Keratinocyte (primary cell): ENCODE data around the gene ROPN1. TPM values are rescaled to one million over a fixed set of nuclear protein-coding genes. Genes with fewer than 3 reads are reported as not detected.

Experiments used
- DNase-seq: peaks from one replicate; pipeline ENCODE4 v3.0.0-alpha.2; 2011; ENCODE audit warnings: low read depth, missing footprints, low spot score
- FAIRE-seq: peaks from 2 replicates; lab custom pipeline; 2011; peaks lifted over from hg19 to GRCh38; lab: Jason Lieb, UNC
- H2AFZ ChIP-seq: 2 replicates; pipeline ENCODE4 v1.6.0; 2012; ENCODE audit warnings: low read length, control low read depth, inconsistent platforms; ENCODE audit not compliant: control insufficient read depth
- H3K27ac ChIP-seq: 2 replicates; pipeline ENCODE4 v1.5.1; 2011; ENCODE audit warnings: low read length; ENCODE audit not compliant: control insufficient read depth, insufficient read depth
- H3K27me3 ChIP-seq: 3 replicates; pipeline ENCODE4 v1.6.0; 2011; ENCODE audit warnings: low read length; ENCODE audit not compliant: control insufficient read depth, insufficient read depth; ENCODE audit errors: extremely low read depth
- H3K36me3 ChIP-seq, 2 experiments: 2 replicates in 1 of 2; 3 replicates in 1 of 2; pipeline ENCODE4 v1.5.1; 2011; ENCODE audit warnings: low read length in 2 of 2, mild to moderate bottlenecking in 1 of 2; ENCODE audit not compliant: control insufficient read depth in 2 of 2, insufficient read depth in 2 of 2; ENCODE audit errors: extremely low read depth in 1 of 2
- H3K4me1 ChIP-seq: 3 replicates; pipeline ENCODE4 v1.5.1; 2011; ENCODE audit warnings: low read length; ENCODE audit not compliant: control insufficient read depth, insufficient read depth; ENCODE audit errors: extremely low read depth
- H3K4me2 ChIP-seq: 3 replicates; pipeline ENCODE4 v1.6.0; 2011; ENCODE audit warnings: low read depth, low read length; ENCODE audit not compliant: control insufficient read depth, insufficient read depth; ENCODE audit errors: extremely low read depth
- H3K4me3 ChIP-seq, 3 experiments: fragments of 200-600 bp in 1 of 3; sonication (generic) in 1 of 3; 2 replicates in 2 of 3; 3 replicates in 1 of 3; pipeline ENCODE4 v1.5.1; 2011 to 2016; ENCODE audit warnings: low read length in 3 of 3, mild to moderate bottlenecking in 3 of 3, control low read depth in 2 of 3, inconsistent platforms in 1 of 3, low read depth in 1 of 3, mixed read lengths in 1 of 3, mixed run types in 1 of 3, moderate library complexity in 1 of 3; ENCODE audit not compliant: control insufficient read depth in 2 of 3, insufficient read depth in 2 of 3; ENCODE audit errors: extremely low read depth in 1 of 3
- H3K79me2 ChIP-seq: 2 replicates; pipeline ENCODE4 v1.6.0; 2012; ENCODE audit warnings: low read length; ENCODE audit not compliant: control insufficient read depth, insufficient read depth
- H3K9ac ChIP-seq: 3 replicates; pipeline ENCODE4 v1.6.0; 2011; ENCODE audit warnings: low read length; ENCODE audit not compliant: control insufficient read depth, insufficient read depth; ENCODE audit errors: extremely low read depth
- H3K9me1 ChIP-seq: 3 replicates; pipeline ENCODE4 v1.6.0; 2011; ENCODE audit warnings: low read length; ENCODE audit not compliant: control insufficient read depth, insufficient read depth; ENCODE audit errors: extremely low read depth
- H3K9me3 ChIP-seq: 2 replicates; pipeline ENCODE4 v1.5.1; 2012; ENCODE audit warnings: low read depth, low read length; ENCODE audit not compliant: control insufficient read depth
- H4K20me1 ChIP-seq: 3 replicates; pipeline ENCODE4 v1.6.0; 2011; ENCODE audit warnings: low read length; ENCODE audit not compliant: control insufficient read depth, insufficient read depth; ENCODE audit errors: extremely low read depth
- EZH2 ChIP-seq: IDR thresholded peaks from one replicate; pipeline ENCODE4 v1.6.1; 2012; ENCODE audit warnings: inconsistent platforms, mild to moderate bottlenecking, low read length, moderate library complexity
- dilution Hi-C: fragments of 300-500 bp; cut with MboI; formaldehyde crosslinking; loops from one replicate; pipeline ENCODE4 v1.7.0; 2020; ENCODE audit warnings: low sequenced_read_pairs; ENCODE audit not compliant: extremely low pct_ligation_motif_present
- polyA plus RNA-seq, 5 experiments: library from polyadenylated mRNA; depleted of rRNA in 3 of 5; stranded (reverse) in 3 of 5; stranded (forward) in 1 of 5; unstranded in 1 of 5; fragments of >200 nt; gene quantifications; 1 replicate in 1 of 5; 2 replicates in 3 of 5; 3 replicates in 1 of 5; pipeline versions ENCODE4 v1.2.1 to v1.2.3, GENCODE V29; 2011 to 2012; ENCODE audit warnings: missing spikeins in 2 of 5, low read depth in 1 of 5, low replicate concordance in 1 of 5
- TF ChIP-seq, protein P1 (sequence below), 3 experiments: IDR thresholded peaks in 1 of 3; conservative IDR thresholded peaks in 1 of 3; optimal IDR thresholded peaks in 1 of 3; 2 replicates in 2 of 3; 3 replicates in 1 of 3; pipeline versions ENCODE3 to v1.5.1; 2011; ENCODE audit warnings: low read length in 3 of 3, mild to moderate bottlenecking in 3 of 3, moderate library complexity in 2 of 3, control low read depth in 1 of 3, inconsistent platforms in 1 of 3; ENCODE audit not compliant: insufficient read depth in 2 of 3; ENCODE audit errors: extremely low read depth in 1 of 3

ROPN1 gene
- polyA plus RNA-seq, 1 donor (not counting 4 experiments of a cell fraction or from before 2014, with no cell fraction given), result 0.62 TPM

DNA sequence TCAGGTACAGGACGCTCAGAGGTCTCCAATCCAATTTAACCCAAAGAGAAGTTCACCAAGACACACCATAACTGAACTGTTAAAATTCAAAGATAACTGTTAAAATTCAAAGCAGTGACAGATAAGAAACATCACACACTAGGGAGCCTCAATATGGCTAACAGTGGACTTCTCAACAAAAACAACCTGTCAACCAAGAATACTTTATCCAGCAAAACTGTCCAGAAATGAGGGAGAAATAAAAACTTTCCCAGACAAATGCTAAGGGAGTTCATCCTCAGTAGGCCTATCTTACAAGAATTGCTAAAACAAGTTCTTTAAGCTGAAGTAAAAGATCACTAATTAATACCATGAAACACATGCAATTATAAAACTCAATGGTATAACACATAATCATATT, 71.5 kb downstream of the ROPN1 start:
- H3K9me3 ChIP-seq, result no peaks in the 10 kb centered on the region
- dilution Hi-C loops, result no loop called here
- H3K4me1 ChIP-seq, result no peaks in the 10 kb centered on the region
- no peaks in the 10 kb centered on the region for H4K20me1 ChIP-seq
- no peak overlapping the region for H3K4me3 ChIP-seq
- DNase-seq, result no peak
- H3K4me2 ChIP-seq, result no peak overlapping the region
- H3K9me1 ChIP-seq, result no peaks in the 10 kb centered on the region
- no peaks in the 10 kb centered on the region for H3K79me2 ChIP-seq
- no peaks in the 10 kb centered on the region for H3K27me3 ChIP-seq
- FAIRE-seq, result no peak
- peaks cover 0 to 1% of the 10 kb centered on the region in 2 experiments for H3K36me3 ChIP-seq
- TF ChIP-seq, protein P1, sequence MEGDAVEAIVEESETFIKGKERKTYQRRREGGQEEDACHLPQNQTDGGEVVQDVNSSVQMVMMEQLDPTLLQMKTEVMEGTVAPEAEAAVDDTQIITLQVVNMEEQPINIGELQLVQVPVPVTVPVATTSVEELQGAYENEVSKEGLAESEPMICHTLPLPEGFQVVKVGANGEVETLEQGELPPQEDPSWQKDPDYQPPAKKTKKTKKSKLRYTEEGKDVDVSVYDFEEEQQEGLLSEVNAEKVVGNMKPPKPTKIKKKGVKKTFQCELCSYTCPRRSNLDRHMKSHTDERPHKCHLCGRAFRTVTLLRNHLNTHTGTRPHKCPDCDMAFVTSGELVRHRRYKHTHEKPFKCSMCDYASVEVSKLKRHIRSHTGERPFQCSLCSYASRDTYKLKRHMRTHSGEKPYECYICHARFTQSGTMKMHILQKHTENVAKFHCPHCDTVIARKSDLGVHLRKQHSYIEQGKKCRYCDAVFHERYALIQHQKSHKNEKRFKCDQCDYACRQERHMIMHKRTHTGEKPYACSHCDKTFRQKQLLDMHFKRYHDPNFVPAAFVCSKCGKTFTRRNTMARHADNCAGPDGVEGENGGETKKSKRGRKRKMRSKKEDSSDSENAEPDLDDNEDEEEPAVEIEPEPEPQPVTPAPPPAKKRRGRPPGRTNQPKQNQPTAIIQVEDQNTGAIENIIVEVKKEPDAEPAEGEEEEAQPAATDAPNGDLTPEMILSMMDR (optimal IDR thresholded peaks at IDR 0.05 in 1 of 3, IDR thresholded peaks at IDR 0.05 in 1 of 3, conservative IDR thresholded peaks at IDR 0.05 in 1 of 3; ENCODE audit: extremely low read depth in 1 of 3, insufficient read depth in 2 of 3, low read length in 3 of 3), result no peak
- TF ChIP-seq EZH2, result no peak
- H2AFZ ChIP-seq, result no peak overlapping the region
- no peak overlapping the region for H3K27ac ChIP-seq
- H3K9ac ChIP-seq, result no peak overlapping the region

GRCh38 chr3:123919353-123919752, 72.6 kb downstream of the ROPN1 start:
- no peak for DNase-seq
- Histone ChIP-seq H3K9ac (no peak overlapping the region), H3K9me1 (no peaks in the 10 kb centered on the region), H4K20me1 (no peaks in the 10 kb centered on the region), H3K9me3 (no peaks in the 10 kb centered on the region), H3K27ac (no peak overlapping the region), H3K4me1 (no peaks in the 10 kb centered on the region), H3K4me3 (no peak overlapping the region), H2AFZ (no peak overlapping the region), H3K4me2 (no peak overlapping the region), H3K79me2 (no peaks in the 10 kb centered on the region), H3K36me3 (peaks cover 5 to 7% of the 10 kb centered on the region in 2 experiments), H3K27me3 (no peaks in the 10 kb centered on the region)
- TF ChIP-seq, protein P1 (optimal IDR thresholded peaks at IDR 0.05 in 1 of 3, IDR thresholded peaks at IDR 0.05 in 1 of 3, conservative IDR thresholded peaks at IDR 0.05 in 1 of 3; ENCODE audit: extremely low read depth in 1 of 3, insufficient read depth in 2 of 3, low read length in 3 of 3), result no peak
- no peak for TF ChIP-seq EZH2
- no peak for FAIRE-seq
- dilution Hi-C loops, result no loop called here

Other genes starting within 250 kb of the ROPN1 start
- gene MYLK, start 107.8 kb downstream of the ROPN1 start, polyA plus RNA-seq, result 5.8 to 31.9 TPM (median 7.8 TPM) in 3 replicates
- 29.8 to 63.7 TPM (median 50.5 TPM) in 3 replicates for gene CCDC14, start 30.9 kb downstream of the ROPN1 start, polyA plus RNA-seq
- 0.66 to 0.91 TPM (median 0.73 TPM) in 3 replicates for gene KALRN, start 41.2 kb upstream of the ROPN1 start, polyA plus RNA-seq